ENCODE measurements around the gene ALB.

Gene ALB

DNA sequence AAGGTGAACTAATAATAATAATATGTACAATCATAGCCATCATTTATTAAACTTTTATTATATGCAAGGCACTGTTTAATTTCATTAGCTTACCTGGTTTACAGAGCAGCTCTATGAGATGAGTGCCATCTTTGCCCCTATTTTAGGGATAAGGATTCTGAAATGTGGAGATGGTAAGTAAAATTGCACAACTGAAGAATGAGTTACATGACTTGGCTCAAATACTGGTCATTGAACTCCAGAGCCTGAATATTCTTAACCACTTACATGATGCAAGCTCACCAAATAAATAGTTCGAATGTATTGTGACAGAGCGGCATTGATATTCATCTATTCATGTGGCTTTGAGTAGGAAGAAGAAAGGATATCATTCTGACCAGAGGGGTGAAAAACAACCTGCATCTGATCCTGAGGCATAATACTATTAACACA, 11.7 kb downstream of the ALB start:
- no peak overlapping the region for H3K4me3 ChIP-seq (ENCODE audit: low read length)
- no peak for TF ChIP-seq ZNF274 (IDR thresholded peaks at IDR 0.05; ENCODE audit: low read depth, low read length)

DNA sequence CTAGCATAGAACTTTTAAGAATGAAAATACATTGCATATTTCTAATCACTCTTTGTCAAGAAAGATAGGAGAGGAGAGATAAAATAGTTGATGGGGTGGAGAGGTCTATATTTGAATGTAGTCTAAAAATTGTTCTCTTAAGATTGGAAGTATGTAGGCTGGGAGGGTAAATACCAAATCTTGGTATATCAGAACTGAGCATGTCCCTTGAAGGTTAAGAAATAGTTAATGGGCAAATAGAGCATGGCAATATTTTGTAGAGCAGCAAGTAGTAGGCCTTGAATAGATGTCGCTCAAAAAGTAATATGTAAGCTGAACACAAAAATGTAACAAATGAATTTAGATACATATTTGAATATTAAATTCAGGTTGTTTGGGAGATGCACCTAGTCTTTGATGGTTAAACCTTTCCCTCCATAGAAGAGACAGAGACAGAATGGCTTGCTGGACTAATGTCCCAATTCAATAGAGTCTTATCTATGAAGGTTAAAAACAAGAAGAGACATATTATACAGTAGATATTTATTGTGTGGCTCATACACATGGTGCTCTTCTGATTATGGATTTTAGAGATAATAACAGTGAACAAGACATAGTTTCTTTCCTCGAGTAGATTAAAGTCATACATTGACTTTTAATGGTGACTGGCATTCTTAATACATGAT, 12.5 kb downstream of the ALB start:
- no peak overlapping the region for H3K4me3 ChIP-seq (ENCODE audit: low read length)

DNA sequence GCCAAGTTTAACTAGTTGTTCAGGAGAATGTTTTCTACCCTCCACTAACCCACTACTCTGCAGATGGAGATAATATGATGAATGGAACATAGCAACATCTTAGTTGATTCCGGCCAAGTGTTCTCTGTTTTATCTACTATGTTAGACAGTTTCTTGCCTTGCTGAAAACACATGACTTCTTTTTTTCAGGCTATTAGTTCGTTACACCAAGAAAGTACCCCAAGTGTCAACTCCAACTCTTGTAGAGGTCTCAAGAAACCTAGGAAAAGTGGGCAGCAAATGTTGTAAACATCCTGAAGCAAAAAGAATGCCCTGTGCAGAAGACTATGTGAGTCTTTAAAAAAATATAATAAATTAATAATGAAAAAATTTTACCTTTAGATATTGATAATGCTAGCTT, 13.3 kb downstream of the ALB start:
- no peak for TF ChIP-seq ZNF274 (IDR thresholded peaks at IDR 0.05; ENCODE audit: low read depth, low read length)
- no peak overlapping the region for H3K4me3 ChIP-seq (ENCODE audit: low read length)

More for the DNA sequence above, 12.5 kb downstream of the ALB start:
- TF ChIP-seq ZNF274 (IDR thresholded peaks at IDR 0.05; ENCODE audit: low read depth, low read length) = no peak

DNA sequence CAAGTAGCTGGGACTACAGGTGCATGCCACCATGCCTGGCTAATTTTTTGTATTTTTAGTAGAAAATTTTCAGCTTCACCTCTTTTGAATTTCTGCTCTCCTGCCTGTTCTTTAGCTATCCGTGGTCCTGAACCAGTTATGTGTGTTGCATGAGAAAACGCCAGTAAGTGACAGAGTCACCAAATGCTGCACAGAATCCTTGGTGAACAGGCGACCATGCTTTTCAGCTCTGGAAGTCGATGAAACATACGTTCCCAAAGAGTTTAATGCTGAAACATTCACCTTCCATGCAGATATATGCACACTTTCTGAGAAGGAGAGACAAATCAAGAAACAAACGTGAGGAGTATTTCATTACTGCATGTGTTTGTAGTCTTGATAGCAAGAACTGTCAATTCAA, 13.9 kb downstream of the ALB start:
- no peak overlapping the region for H3K4me3 ChIP-seq (ENCODE audit: low read length)
- no peak for TF ChIP-seq ZNF274 (IDR thresholded peaks at IDR 0.05; ENCODE audit: low read depth, low read length)

DNA sequence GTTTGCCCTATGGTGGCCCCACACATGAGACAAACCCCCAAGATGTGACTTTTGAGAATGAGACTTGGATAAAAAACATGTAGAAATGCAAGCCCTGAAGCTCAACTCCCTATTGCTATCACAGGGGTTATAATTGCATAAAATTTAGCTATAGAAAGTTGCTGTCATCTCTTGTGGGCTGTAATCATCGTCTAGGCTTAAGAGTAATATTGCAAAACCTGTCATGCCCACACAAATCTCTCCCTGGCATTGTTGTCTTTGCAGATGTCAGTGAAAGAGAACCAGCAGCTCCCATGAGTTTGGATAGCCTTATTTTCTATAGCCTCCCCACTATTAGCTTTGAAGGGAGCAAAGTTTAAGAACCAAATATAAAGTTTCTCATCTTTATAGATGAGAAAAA, 14.6 kb downstream of the ALB start:
- no peak for TF ChIP-seq ZNF274 (IDR thresholded peaks at IDR 0.05; ENCODE audit: low read depth, low read length)
- no peak overlapping the region for H3K4me3 ChIP-seq (ENCODE audit: low read length)

DNA sequence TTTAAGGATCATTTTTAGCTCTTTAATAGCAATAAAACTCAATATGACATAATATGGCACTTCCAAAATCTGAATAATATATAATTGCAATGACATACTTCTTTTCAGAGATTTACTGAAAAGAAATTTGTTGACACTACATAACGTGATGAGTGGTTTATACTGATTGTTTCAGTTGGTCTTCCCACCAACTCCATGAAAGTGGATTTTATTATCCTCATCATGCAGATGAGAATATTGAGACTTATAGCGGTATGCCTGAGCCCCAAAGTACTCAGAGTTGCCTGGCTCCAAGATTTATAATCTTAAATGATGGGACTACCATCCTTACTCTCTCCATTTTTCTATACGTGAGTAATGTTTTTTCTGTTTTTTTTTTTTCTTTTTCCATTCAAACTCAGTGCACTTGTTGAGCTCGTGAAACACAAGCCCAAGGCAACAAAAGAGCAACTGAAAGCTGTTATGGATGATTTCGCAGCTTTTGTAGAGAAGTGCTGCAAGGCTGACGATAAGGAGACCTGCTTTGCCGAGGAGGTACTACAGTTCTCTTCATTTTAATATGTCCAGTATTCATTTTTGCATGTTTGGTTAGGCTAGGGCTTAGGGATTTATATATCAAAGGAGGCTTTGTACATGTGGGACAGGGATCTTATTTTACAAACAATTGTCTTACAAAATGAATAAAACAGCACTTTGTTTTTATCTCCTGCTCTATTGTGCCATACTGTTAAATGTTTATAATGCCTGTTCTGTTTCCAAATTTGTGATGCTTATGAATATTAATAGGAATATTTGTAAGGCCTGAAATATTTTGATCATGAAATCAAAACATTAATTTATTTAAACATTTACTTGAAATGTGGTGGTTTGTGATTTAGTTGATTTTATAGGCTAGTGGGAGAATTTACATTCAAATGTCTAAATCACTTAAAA, 15.3 kb downstream of the ALB start:
- TF ChIP-seq ZNF274 (IDR thresholded peaks at IDR 0.05; ENCODE audit: low read depth, low read length) = no peak
- no peak overlapping the region for H3K4me3 ChIP-seq (ENCODE audit: low read length)

DNA sequence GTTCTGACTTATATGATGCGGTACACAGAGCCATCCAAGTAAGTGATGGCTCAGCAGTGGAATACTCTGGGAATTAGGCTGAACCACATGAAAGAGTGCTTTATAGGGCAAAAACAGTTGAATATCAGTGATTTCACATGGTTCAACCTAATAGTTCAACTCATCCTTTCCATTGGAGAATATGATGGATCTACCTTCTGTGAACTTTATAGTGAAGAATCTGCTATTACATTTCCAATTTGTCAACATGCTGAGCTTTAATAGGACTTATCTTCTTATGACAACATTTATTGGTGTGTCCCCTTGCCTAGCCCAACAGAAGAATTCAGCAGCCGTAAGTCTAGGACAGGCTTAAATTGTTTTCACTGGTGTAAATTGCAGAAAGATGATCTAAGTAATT, 16.5 kb downstream of the ALB start:
- no peak for TF ChIP-seq ZNF274 (IDR thresholded peaks at IDR 0.05; ENCODE audit: low read depth, low read length)
- no peak overlapping the region for H3K4me3 ChIP-seq (ENCODE audit: low read length)

DNA sequence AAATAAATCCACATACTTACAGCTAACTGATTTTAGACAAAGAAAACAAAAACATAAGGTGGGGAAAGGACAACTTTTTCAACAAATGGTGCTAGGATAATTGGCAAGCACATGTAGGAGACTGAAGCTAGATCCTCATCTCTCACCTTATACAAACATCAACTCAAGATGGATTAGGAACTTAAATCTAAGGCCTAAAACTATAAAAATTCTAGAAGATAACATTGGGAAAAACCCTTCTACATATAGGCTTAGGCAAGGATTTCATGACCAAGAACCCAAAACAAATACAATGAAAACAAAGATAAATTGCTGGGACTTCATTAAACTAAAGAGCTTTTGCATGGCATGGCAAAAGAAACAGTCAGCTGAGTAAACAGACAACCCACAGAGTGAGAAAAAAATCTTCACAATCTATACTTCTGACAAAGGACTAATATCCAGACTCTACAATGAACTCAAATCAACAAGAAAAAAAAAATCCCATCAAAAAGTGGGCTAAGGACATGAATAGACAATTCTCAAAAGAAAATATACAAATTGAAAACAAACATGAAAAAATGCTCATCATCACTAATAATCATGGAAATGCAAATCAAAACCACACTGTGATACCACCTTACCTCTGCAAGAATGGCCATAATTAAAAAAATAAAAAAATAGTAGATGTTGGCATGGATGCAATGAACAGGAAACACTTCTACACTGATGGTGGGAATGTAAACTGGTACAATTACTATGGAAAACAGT, 17.8 kb downstream of the ALB start:
- no peak for TF ChIP-seq ZNF274 (IDR thresholded peaks at IDR 0.05; ENCODE audit: low read depth, low read length)
- no peak overlapping the region for H3K4me3 ChIP-seq (ENCODE audit: low read length)

DNA sequence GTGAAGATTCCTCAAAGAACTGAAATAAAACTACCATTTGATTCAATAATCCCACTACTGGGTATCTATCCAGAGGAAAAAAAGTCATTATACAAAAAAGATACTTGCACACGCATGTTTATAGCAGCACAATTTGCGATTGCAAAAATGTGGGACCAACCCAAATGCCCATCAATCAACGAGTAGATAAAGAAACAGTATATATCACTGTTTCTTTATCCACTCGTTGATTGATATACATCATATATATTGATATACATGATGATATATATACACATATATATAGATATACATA, 18.3 kb downstream of the ALB start:
- H3K4me3 ChIP-seq (ENCODE audit: low read length) = no peak overlapping the region
- no peak for TF ChIP-seq ZNF274 (IDR thresholded peaks at IDR 0.05; ENCODE audit: low read depth, low read length)

DNA sequence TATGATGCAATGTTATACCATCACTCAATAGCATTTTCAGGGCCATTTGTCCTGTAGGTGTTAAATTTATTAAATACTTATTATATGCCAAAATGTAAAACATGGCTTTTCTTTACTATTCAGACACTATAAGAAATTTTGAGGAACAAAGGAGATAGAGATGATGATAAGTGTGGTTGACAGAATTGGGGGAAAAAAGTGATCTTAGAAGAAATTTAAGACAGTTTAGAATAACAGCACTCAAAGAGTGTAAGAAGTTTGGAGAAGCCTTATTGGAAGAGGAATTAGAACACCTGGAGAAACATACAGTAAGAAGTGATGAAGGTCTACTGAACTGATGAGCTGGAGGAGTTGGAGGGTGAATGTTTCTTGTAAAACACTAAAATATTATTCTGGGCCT, 19.1 kb downstream of the ALB start:
- no peak for TF ChIP-seq ZNF274 (IDR thresholded peaks at IDR 0.05; ENCODE audit: low read depth, low read length)
- no peak overlapping the region for H3K4me3 ChIP-seq (ENCODE audit: low read length)

DNA sequence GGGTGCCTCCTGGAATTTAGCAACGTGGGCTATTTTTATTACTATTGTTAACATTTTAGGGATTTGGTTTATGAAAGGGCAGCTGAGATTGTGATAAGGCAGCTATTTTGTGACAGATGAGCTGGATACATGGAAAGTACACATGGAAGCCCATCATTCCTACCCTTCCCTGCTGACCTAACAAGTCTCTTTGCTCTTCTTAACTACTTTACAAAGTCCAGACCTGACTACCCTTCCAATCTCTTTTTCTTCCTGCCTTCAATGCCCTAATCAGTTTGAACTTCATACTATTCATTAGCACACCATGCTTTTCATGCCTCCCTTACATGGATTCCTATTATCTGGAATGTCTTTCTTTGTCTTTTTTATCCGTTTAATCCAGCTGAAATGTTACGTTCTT, 22.6 kb downstream of the ALB start:
- no peak overlapping the region for H3K4me3 ChIP-seq (ENCODE audit: low read length)
- TF ChIP-seq ZNF274 (IDR thresholded peaks at IDR 0.05; ENCODE audit: low read depth, low read length) = no peak

DNA sequence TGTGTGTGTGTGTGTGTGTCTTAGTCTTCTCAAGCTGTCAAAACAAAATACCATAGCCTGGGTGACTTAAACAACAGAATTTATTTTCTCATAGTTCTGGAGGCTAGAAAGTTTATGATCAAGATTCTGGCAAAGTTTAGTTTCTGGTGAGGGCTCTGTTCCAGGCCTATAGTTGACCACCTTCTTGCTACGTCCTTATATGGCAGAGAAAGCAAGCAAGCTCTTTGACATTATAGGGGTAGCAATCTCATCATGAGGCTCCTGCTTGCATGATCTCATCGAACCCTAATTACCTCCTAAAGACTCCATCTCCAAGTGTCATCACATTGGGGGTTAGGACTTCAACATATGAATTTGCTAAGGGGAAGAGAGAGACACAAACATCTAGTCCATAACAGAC, 25.0 kb downstream of the ALB start:
- TF ChIP-seq ZNF274 (IDR thresholded peaks at IDR 0.05; ENCODE audit: low read depth, low read length) = no peak
- no peak overlapping the region for H3K4me3 ChIP-seq (ENCODE audit: low read length)

DNA sequence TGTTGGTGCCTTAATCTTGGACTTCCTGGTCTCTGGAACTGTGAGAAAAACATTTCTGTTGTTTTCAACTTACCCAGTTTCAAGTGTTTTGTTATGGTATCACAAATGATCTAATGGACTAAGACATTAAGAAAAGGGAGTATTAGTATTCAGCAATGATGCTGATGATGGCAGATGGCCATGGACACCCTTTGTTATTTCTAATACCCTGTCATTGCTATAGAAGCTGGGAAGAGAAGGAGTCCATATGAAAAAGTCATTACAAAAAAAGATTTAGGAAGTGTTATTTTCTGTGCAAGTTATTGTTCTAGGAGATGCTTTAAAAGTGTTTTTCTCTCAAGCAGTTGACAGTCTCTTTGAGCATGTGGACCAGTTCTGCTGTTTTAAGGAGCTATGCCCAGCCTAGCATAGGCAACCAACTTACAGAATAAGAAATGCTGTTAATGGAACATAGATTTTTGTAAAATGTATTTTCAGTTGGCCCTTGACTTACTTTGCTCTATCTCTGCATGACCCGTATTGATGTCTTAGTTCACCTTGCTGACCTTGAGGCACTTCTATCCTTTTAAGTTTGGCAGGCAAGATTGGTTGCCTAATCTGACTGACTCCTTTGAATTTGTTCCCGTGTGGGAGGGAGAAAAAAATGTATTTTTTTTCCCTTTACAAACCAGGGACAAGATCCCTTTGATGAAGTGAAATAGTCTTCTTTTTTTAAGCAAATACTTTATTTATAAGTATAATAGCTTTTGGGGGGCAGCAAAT, 25.9 kb downstream of the ALB start:
- H3K4me3 ChIP-seq (ENCODE audit: low read length) = no peak overlapping the region
- TF ChIP-seq ZNF274 (IDR thresholded peaks at IDR 0.05; ENCODE audit: low read depth, low read length) = no peak

DNA sequence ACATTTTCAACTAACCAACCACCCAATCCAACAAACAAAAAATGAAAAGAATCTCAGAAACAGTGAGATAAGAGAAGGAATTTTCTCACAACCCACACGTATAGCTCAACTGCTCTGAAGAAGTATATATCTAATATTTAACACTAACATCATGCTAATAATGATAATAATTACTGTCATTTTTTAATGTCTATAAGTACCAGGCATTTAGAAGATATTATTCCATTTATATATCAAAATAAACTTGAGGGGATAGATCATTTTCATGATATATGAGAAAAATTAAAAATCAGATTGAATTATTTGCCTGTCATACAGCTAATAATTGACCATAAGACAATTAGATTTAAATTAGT, 27.7 kb downstream of the ALB start:
- no peak overlapping the region for H3K4me3 ChIP-seq (ENCODE audit: low read length)

More for the DNA sequence above, 27.7 kb downstream of the ALB start:
- no peak for TF ChIP-seq ZNF274 (IDR thresholded peaks at IDR 0.05; ENCODE audit: low read depth, low read length)

All from GM08714 (cell line).